ENCODE data around the gene F8. TPM values are rescaled to one million over a fixed set of nuclear protein-coding genes. Genes with fewer than 3 reads are reported as not detected.

The F8 gene
- total and polyA plus RNA-seq, 2 of the 4 experiments (the other 2 are of a cell fraction): 1.4 to 1.5 TPM

DNA sequence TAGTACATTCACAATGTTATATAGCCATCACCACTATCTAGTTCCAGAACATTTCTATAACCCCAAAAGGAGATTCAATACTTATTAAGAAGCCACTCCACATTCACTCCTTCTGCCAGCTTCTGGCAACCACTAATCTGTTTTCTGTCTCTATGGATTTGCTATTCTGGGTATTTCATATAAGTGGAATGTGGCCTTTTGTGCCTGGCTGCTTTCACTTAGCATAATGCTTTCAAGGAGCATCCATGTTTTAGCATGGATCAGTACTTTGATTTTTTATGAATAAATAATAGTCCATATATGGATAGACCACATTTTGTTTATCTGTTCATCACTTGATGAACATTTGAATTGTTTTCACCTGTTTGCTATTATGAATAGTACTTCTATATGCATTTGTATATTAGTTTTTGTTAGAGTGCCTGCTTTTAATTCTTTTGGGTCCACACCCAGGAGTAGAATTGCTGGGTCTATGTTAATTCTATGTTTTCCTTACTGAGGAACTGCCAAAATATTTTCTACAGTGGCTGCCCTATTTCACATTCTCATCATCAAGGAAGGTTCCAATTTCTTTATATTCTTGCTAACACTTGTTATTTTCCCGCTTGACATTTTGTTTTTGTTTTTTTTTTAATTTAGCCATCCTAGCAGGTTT, 171.4 kb downstream of the F8 start:
- Histone ChIP-seq H2AK9ac (replicated peaks; ENCODE audit: low read depth, low read length, poor library complexity) (no peak overlapping the region), H2AK5ac (ENCODE audit: low read depth, low read length) (no peak overlapping the region), H3K27me3 (ENCODE audit: control insufficient read depth, insufficient read depth, low read length) (no peaks in the 10 kb centered on the region), H3K27ac (ENCODE audit: insufficient read depth, low read length) (no peak overlapping the region), H2BK5ac (ENCODE audit: low read depth, low read length, poor library complexity, severe bottlenecking) (no peak overlapping the region), H4K91ac (ENCODE audit: insufficient read depth, low read depth, low read length) (no peak overlapping the region), H3K4ac (ENCODE audit: low read depth, low read length) (no peak overlapping the region), H2BK15ac (ENCODE audit: low read depth, low read length) (no peak overlapping the region), H3K9ac (ENCODE audit: low read depth, low read length) (no peak overlapping the region), H2BK120ac (ENCODE audit: low read depth, low read length) (no peak overlapping the region), H3K14ac (replicated peaks; ENCODE audit: low read depth, low read length) (no peak overlapping the region), H3K23ac (ENCODE audit: low read depth, low read length) (no peak overlapping the region), H4K20me1 (ENCODE audit: insufficient read depth, low read length) (no peaks in the 10 kb centered on the region), H2AFZ (replicated peaks; ENCODE audit: low read length, poor library complexity) (no peak overlapping the region), H4K8ac (ENCODE audit: low read depth in 2 of 2, low read length in 2 of 2) (no peak overlapping the region), H3K9me3 (ENCODE audit: control insufficient read depth, insufficient read depth, low read length) (no peaks in the 10 kb centered on the region), H3K4me1 (ENCODE audit: control insufficient read depth, insufficient read depth, low read length) (no peaks in the 10 kb centered on the region), H2BK20ac (ENCODE audit: low read depth, low read length) (no peak overlapping the region), H3K4me2 (ENCODE audit: low read depth, low read length) (no peak overlapping the region), H3K9me1 (ENCODE audit: insufficient read depth, low read length) (no peaks in the 10 kb centered on the region), H3K36me3 (ENCODE audit: control insufficient read depth, insufficient read depth, low read length) (no peaks in the 10 kb centered on the region), H3K4me3 (ENCODE audit: insufficient read depth, low read depth, low read length) (no peak overlapping the region), H3K18ac (ENCODE audit: low read depth, low read length) (no peak overlapping the region), H3K56ac (ENCODE audit: extremely low read depth, insufficient read depth, low read length) (no peak overlapping the region), H4K5ac (ENCODE audit: low read depth, low read length) (no peak overlapping the region), H3K79me1 (ENCODE audit: low read depth in 1 of 2, low read length in 2 of 2) (no peaks in the 10 kb centered on the region)
- WGBS, 2 experiments (ENCODE audit: extremely low coverage in 2 of 2, insufficient read length in 1 of 2): no CpG with 5 or more reads among the region's 1 CpG
- ATAC-seq (ENCODE audit: low read depth): no peak
- ChIA-PET CTCF (interaction anchor here (0.8 kb wide), 1 partner anchor 102 kb away, joined by 3 read pairs; no protein-coding TSS in a partner anchor), POLR2A (ENCODE audit: unreplicated experiment) (no interaction called here)
- no TSS peak for BruUV-seq (replicated peaks)
- dilution Hi-C loops (cut with HindIII; ENCODE audit: low sequenced_read_pairs, unreplicated experiment) (no loop called here), in situ Hi-C loops (cut with MboI; ENCODE audit: low sequenced_read_pairs) (no loop called here), intact Hi-C loops (cut with micrococcal nuclease) (no loop called here)
- DNase-seq: no peak
- TF ChIP-seq POLR2A (IDR thresholded peaks at IDR 0.05; ENCODE audit: low read depth, low read length) (no peak), BHLHE40 (IDR thresholded peaks at IDR 0.05; ENCODE audit: low read depth, low read length) (no peak), CHD1 (IDR thresholded peaks at IDR 0.05; ENCODE audit: low read depth, low read length) (no peak)
